Measurements from ENCODE around the gene FAM222B.

GRCh38 chr17:28724500-28725165, 118.0 kb downstream of the FAM222B start:
- TF ChIP-seq POLR2A (IDR thresholded peaks at IDR 0.05; ENCODE audit: low read length): no peak
- no peak for TF ChIP-seq GATA1 (IDR thresholded peaks at IDR 0.05; ENCODE audit: low read depth, low read length)

Data from erythroblast (primary cell).